Measurements from ENCODE around the gene MEGF6. TPM values are rescaled to one million over a fixed set of nuclear protein-coding genes. Genes with fewer than 3 reads are reported as not detected.
"Not testable (repeated sequence)": the region's sequence is repeated elsewhere in the genome, so short reads cannot be mapped to it uniquely, and the experiment has no call there.

The MEGF6 gene
- total RNA-seq, 1 donor from 2014 or later, result 12.5 TPM

DNA sequence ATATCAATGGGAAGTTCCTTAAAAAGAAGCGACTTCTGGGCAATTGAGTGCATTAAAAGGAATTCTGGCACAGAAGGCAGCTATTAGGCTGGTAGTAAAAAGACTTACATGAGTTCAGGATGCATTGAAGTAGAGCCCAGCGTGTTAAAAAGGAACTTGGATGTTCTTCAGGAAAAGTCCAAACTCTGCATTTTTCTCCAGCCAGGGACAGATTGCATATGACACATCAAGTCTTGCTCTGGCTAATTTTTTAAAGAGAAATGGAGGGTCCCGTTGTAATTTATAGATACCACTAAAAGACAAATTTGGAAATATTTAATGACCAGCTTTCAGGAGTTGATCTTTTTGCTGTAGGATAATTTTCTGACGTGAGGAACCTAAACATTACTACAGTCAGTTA is 14.7 kb upstream of the MEGF6 start:
- ATAC-seq, result no peak

GRCh38 chr1:3625151-3625907 is 14.0 kb upstream of the MEGF6 start:
- ATAC-seq, result peak; percentile 33

- peak; percentile 96 for ATAC-seq
Observed at GRCh38 chr1:3624200-3625136, 13.2 kb upstream of the MEGF6 start, which contains the start of gene TPRG1L. TPRG1L (plus strand) TSS chr1:3625015; CDS start chr1:3625073, 58 bp downstream.

GRCh38 chr1:3623441-3624199 is 12.3 kb upstream of the MEGF6 start:
- peak; percentile 1 for ATAC-seq

GRCh38 chr1:3622102-3622501 is 10.8 kb upstream of the MEGF6 start:
- not testable (repeated sequence) for ATAC-seq

- ATAC-seq, result not testable (repeated sequence)
Observed at GRCh38 chr1:3621151-3621671, 9.9 kb upstream of the MEGF6 start.

DNA sequence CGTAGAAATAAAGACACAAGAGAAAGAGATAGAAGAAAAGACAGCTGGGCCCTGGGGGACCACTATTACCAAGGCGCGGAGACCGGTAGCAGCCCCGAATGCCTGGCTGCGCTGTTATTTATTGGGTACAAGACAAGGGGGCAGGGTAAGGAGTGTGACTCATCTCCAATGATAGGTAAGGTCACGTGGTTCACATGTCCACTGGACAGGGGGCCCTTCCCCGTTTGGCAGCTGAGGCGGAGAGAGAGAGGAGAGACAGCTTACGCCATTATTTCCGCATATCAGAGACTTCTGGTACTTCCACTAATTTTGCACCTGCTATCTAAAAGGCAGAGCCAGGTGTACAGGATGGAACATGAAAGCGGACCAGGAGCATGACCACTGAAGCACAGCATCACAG is 9.4 kb upstream of the MEGF6 start:
- ATAC-seq, result no peak

DNA sequence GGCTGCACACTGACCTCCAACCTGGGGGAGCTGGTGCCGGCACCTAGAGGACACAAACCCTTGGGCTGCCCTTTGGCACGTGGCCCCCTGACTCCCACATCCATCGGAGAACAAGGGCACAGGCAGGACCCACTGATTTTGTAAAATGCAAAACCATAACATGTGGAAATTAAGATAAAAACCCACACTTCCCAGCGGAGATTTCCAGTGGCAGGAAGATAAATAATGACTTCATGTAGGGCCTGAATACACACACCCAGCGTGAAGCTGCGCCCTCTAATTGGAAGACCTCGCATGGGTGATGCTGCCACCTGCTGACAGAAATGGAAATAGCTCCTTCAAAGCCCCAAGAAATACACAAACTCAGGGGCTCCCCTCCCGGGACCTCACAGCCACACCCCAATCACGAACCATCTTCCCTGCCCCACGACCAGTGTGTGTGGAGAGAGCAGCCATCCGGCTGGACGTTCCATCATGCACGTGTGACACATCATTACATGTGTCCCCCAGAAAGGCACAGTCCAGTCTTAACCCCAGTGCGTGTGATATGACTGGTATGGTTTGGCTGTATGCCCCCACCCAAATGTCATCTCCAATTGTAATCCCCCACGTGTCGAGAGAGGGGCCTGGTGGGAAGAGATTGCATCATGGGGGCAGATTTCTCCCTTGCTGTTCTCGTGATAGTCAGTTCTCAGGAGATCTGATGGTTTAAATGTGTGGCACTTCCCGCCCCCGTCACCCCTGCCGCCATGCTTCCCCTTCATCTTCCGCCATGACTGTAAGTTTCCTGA is 7.8 kb upstream of the MEGF6 start:
- peak; percentile 77 for ATAC-seq

- no peak for ATAC-seq
Observed at GRCh38 chr1:3618531-3618880, 7.2 kb upstream of the MEGF6 start.

DNA sequence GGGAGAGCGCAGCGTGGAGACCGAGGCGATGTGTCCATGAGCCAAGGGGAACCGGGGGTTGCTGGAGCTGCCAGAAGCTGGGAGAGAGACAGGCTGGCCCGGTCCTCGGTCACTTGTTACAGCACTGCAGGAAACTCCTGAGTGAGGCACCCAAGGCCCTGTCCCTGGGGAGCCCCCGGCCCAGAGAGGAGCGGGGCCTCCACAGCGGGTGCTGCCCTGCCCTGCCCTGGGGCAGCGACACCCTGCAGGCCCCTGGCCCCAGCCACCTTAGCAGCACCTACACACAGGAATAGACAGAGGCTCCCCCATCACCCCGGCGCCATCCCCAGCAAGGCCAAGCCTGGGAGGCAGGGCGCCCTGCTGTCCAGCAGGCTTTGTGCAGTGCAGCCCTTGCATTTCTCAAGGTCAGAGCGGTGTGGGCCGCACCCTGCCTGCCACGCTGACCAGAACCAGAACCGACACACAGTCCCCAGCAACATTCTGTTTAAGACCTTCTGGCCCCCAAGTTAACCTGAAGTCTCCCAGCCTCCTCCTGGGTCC is 6.6 kb upstream of the MEGF6 start:
- ATAC-seq, result peak; percentile 12

- ATAC-seq, result no peak
Observed at GRCh38 chr1:3616861-3617260, 5.6 kb upstream of the MEGF6 start.

DNA sequence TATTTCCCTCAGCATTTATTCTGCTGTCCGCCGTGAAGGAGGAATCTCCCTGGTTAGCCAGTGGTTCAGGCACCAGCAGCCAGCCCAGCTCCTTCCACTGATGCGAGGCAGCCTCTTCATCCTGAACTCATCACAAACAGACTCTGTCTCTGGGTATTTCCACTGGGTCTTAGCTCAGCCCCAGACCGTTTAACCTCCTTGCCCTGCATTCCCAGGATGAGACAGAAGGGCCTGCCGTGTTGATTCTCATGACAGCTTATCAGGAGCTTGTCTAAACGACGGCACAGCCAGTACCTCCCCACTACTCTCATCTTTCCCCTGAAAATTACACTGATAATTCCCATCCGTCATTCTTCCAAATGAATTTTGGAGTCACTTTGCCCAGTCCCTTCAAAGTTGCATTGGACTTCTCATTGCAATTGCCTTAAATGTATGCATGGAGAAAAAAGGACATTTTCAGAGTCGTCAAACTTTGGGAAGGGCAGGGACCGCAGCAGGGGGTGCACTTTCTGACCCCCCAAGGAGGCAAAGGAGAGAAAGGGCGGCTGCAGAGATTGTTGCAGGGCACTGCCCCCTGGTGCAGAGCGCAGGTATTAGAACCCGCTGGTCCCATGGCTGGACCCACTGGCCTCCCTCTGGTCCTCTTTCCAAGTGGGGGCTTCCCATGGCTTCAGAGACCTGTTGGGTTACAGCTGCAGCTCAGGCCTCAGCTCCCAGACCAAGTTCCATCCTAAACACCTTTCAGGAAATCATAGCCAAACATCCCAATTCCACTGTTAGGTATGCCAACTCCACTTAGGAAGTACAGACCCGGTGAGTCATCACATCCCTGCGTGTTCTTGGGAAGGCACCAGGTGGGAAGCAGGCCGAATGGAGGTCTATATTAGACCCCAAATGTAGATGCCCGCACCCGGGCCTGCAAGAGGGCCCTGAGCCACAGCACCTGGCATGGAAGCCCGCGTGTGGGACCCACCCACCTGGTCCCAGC is 3.7 kb upstream of the MEGF6 start:
- no peak for ATAC-seq

DNA sequence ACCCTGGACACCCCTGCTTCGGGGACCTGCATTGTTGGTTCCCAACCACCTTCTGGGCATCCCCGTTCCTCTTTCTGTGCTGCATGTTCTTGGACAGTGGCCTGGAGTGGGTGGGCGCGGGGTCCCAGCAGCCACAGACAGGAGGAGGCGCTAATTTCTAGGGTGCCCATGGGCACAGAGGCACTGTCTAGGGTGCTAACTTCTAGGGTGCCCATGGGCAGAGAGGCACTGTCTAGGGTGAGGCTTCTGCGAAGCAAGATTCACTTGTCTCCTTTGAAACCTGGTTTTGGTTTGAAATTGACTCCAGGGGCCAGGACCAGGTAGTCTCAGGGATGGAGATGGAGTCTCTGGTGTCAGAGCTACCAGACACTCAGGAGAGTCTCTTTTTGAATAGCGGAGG is 815 bp upstream of the MEGF6 start:
- ATAC-seq, result no peak

DNA sequence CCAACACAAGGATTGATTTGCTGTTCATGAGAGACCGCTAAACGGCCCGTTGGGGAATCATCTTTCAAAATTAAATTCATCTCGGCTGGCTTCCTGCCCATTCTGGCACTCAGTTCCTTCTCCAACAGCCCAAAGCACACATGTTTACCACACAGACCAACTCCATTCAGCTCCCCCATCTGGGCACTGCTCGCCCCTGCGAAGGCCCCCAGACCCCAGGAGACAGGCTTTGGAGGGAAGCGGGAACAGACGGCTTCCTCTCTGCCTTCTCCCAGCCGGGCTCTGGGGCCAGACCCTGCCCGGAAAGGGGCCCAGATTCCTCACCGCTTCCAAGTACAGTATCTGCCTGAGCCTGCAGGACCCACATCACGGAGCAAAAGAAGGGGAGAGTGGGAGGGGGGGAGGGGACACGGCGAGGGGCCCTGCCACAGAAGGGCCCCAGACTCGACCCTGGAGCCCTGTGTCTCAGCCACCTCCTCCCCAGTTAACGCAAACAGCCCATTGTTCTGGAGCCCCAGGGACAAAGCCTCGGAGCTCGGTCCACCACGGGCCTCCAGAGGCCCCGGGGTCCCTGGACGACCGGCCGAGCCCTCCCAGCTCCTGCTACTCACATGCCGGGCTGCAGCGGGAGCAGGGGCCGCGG is 660 bp downstream of the MEGF6 start:
- ATAC-seq, result no peak

- ATAC-seq, result no peak
Observed at GRCh38 chr1:3609769-3610526, 1.4 kb downstream of the MEGF6 start.

DNA sequence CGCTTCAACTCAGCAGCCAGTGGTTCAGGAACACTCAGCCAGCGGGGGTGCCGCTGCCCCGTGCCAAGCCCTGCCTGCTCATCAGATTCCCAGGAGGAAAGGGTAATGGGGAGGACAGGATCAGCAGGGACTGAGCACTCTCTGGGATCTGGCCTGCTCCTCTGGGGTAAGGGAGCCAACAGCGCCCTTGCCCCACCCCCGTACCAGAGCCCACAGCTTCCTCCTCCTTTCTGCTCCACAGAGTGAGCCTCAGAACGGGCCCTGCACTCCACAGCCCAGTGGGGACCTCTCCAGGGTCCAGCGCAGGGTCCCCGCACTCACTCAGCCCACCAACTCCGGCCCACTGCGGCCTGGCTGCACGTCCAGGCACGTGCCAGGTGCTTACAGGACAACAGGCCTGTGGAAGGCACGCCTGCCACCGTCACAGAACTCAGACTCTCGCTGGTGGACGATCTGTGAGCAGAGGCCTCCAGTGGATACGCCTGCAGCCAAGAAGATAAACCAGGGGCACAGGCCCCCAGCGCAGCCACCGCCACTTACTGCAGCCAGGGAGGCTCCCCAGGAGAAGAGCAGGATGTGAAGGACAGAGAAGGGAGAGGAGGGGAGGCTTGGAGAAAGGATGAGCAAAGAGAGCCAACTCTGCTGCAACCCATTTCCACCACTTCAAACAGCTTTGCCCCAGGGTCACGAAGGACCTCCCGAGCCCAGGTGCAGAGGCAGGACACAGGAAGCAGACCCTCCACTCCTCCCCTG is 2.1 kb downstream of the MEGF6 start:
- ATAC-seq, result no peak

DNA sequence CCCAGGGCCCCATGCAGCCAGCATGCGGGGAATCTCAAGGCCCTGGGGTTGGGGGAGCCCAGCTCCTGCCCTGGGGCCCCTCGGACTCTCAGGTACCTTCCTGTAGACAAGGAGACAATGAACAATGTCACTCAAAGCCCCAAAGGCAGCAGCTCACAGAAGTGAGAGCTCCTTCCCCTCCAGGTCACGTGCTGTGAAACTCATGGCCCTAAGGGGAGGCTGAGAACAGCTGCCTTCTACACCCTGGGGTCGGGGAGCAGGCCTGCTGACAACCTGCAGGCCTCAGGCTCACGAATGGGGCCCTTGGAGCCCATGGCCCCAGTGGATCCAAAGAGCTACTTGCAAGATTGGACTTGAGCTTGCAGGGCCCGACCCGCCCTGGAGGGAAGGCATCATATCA is 3.2 kb downstream of the MEGF6 start:
- ATAC-seq, result no peak

- no peak for ATAC-seq
Observed at GRCh38 chr1:3607703-3608065, 3.6 kb downstream of the MEGF6 start.

Data from esophagus mucosa (tissue), 1 donor.